Muscle of arm (tissue), 14 donors: ENCODE measurements around the gene AMBN. TPM values are rescaled to one million over a fixed set of nuclear protein-coding genes. Genes with fewer than 3 reads are reported as not detected.

Source experiments
- DNase-seq: peaks from one replicate; pipeline ENCODE4 v3.0.0-alpha.2; 2013
- long read RNA-seq, 11 donors: transcript quantifications; one replicate each; lab custom pipeline, GENCODE V29; 2026
- polyA plus RNA-seq, 12 donors: library from polyadenylated mRNA; unstranded; fragments of 120-200 nt; gene quantifications; one replicate each; pipeline ENCODE4 v1.2.1, GENCODE V29; 2013; ENCODE audit not compliant: insufficient read length in 12 of 12

The AMBN gene
- under 1 TPM in 1 of 12 donors, not detected in 11; 0.08 TPM for polyA plus RNA-seq
- long read RNA-seq, donor 1, result 0 reads
- long read RNA-seq, donor 2, result 0 reads
- long read RNA-seq, donor 3, result 0 reads
- long read RNA-seq, donor 4, result 0 reads
- long read RNA-seq, donor 5, result 0 reads
- long read RNA-seq, donor 6, result 0 reads
- long read RNA-seq, donor 7, result 0 reads
- long read RNA-seq, donor 8, result 0 reads
- long read RNA-seq, donor 9, result 0 reads
- long read RNA-seq, donor 10, result 0 reads
- long read RNA-seq, donor 11, result 0 reads

GRCh38 chr4:70591955-70592582 is at the start of gene AMBN:
Gene AMBN (plus strand): TSS chr4:70592256. CDS start chr4:70592359, 103 bp downstream.
- DNase-seq, result no peak

GRCh38 chr4:70544279-70544868 is 47.7 kb upstream of the AMBN start:
- DNase-seq, result no peak

- DNase-seq, result no peak
Observed at GRCh38 chr4:70556856-70557255, 35.2 kb upstream of the AMBN start.

- peak; percentile 50 for DNase-seq
Observed at GRCh38 chr4:70559211-70559830, 32.7 kb upstream of the AMBN start.

- DNase-seq, result no peak
Observed at GRCh38 chr4:70559924-70560323, 32.1 kb upstream of the AMBN start.

GRCh38 chr4:70564033-70564432 is 28.0 kb upstream of the AMBN start:
- no peak for DNase-seq

GRCh38 chr4:70570796-70571195 is 21.3 kb upstream of the AMBN start:
- no peak for DNase-seq

GRCh38 chr4:70571772-70572171 is 20.3 kb upstream of the AMBN start:
- DNase-seq, result no peak

GRCh38 chr4:70575964-70576363 is 16.1 kb upstream of the AMBN start:
- DNase-seq, result no peak

GRCh38 chr4:70577220-70577927 is 14.7 kb upstream of the AMBN start:
- DNase-seq, result no peak

GRCh38 chr4:70581980-70582379 is 10.1 kb upstream of the AMBN start:
- DNase-seq, result no peak

- DNase-seq, result no peak
Observed at GRCh38 chr4:70583952-70584834, 7.9 kb upstream of the AMBN start.

GRCh38 chr4:70586841-70587240 is 5.2 kb upstream of the AMBN start:
- no peak for DNase-seq

GRCh38 chr4:70589785-70590184 is 2.3 kb upstream of the AMBN start:
- DNase-seq, result no peak

- no peak for DNase-seq
Observed at GRCh38 chr4:70594196-70594595, 2.1 kb downstream of the AMBN start.

- no peak for DNase-seq
Observed at GRCh38 chr4:70600305-70600704, 8.2 kb downstream of the AMBN start.

- DNase-seq, result no peak
Observed at GRCh38 chr4:70600977-70601376, 8.9 kb downstream of the AMBN start.

- DNase-seq, result peak; percentile 18
Observed at GRCh38 chr4:70601422-70602039, 9.5 kb downstream of the AMBN start.

- no peak for DNase-seq
Observed at GRCh38 chr4:70603856-70604255, 11.8 kb downstream of the AMBN start.

GRCh38 chr4:70606459-70606858 is 14.4 kb downstream of the AMBN start:
- no peak for DNase-seq
